GM10266 (cell line): ENCODE measurements around the gene TSEN2.

ENCODE experiments used
- DNase-seq: peaks from one replicate; pipeline ENCODE4 v3.0.0; 2012; ENCODE audit errors: extremely low spot score
- CTCF ChIP-seq: IDR thresholded peaks from 2 replicates; pipeline ENCODE4 v1.5.1; 2012; ENCODE audit warnings: mild to moderate bottlenecking, low read depth; ENCODE audit not compliant: control insufficient read depth, insufficient read depth; ENCODE audit errors: missing control alignments

The TSEN2 gene

DNA sequence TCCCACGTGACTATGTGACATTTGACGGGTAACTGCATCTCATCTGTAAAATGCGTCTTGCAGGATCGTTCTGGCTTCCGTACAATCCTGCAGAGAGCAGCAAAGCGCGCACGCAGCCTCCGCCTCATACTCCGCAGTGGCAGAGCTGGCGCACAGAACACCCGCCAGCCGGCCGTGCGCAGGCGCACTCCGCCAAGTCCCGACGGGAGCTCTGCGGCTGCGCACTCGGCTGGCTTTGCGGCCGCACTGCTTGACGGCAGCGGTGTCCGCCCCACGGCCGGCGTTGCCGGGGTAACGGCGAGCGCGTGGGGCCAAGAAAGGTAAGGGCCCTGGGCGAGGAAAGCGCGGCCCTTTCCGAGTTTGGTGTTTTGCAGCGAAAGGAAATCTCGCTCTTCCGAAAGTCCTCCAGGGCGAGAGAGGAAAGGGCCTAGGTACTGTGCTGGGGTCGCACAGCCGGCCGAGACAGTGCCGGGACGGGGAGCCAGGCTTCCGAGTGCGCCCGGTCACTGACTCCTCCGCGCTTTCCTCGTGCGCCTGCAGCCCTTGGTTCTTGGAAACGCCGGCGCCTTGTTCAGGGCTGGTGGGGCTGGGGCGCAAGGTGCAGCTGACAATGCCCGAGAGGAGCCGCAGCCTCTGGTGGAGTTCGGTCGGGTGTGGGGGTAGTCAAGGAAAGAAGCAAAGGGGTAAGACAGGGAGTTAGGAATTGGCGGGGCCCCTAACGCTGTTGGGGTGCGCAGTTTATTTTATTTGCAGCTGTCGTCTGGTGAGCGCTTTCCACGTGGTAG, at the start of gene TSEN2:
TSEN2 (plus strand) TSS at position 283 of the 785 bp plus-strand sequence. CDS start 5,321 bp downstream, outside the sequence.
- no peak for TF ChIP-seq CTCF

DNA sequence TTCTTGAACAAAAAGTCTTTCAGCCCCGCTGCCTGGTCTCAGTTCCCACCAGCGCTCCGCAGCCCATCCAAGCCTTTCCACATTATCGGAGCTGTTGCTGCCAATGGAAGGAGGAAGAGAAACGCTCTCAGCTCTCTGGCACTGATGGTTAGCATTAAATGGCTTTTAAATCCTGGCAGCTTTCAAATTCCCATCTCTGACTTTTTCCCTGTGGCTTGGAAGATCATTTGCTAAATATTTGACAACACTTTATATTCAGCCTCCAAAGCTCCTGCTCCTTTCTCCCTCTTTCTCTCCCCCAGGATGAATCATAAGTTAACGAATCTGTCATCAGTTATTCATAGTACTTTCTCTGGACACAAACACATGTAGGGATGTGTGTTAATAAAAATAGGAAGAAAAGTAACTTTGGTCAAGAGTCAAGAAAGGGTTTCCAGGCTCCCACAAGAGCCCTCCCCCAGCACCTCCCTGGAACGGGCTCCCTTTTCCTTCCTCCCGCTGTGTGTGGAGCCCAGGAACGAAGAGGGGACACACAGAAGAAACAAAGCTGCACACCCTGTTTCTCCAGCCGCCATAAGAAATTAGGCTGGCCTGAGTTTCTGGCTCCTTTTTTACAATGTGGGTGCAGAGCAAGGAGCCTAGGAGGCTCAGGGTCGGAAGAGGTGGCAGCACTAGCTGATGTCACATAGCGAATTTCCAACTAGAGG, 47.6 kb upstream of the TSEN2 start:
- no peak for DNase-seq
- no peak for TF ChIP-seq CTCF

More for the DNA sequence above, at the start of gene TSEN2:
- peak; percentile 96 for DNase-seq

GRCh38 chr3:12437221-12437605, 47.1 kb upstream of the TSEN2 start:
- TF ChIP-seq CTCF: no peak
- DNase-seq: no peak

DNA sequence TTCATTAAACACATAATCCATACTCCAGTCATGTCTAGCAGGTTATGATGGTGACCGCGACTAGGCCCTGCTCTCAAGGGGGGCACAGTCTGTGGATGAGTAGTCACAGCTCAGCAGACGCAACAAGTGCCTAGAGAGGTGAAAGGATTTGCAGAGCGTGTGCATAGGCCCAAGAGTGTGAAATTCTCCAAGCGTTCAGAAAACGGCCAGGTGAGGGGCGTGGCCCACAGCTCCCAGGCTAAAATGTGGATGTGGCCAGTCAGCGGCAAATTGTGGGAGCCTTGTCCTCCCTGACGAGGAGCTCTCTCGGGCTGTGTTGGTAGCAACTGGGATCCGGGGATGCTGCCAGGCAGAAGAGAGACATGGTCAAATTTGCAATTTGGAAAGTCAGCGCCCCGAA, 46.4 kb upstream of the TSEN2 start:
- no peak for TF ChIP-seq CTCF
- no peak for DNase-seq

DNA sequence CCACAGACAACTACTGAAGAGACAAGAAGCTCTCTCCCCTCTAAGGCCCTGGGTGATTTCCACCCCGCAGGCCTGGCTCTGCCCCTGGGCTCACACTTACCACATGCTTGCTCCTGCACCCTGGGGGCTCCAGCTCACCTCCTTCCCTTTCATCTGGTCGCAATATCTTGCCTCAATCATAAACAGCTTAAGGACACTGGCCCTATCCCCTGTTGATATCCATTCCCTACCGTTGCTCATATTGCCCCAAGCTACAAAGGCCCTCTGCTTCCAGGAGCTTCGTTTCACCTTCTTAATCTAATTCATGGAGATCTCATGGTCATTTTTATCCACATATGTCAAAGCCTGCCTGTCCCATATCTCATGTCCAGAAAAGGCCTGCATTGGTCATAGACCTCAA, 46.0 kb upstream of the TSEN2 start:
- TF ChIP-seq CTCF: no peak
- DNase-seq: no peak

DNA sequence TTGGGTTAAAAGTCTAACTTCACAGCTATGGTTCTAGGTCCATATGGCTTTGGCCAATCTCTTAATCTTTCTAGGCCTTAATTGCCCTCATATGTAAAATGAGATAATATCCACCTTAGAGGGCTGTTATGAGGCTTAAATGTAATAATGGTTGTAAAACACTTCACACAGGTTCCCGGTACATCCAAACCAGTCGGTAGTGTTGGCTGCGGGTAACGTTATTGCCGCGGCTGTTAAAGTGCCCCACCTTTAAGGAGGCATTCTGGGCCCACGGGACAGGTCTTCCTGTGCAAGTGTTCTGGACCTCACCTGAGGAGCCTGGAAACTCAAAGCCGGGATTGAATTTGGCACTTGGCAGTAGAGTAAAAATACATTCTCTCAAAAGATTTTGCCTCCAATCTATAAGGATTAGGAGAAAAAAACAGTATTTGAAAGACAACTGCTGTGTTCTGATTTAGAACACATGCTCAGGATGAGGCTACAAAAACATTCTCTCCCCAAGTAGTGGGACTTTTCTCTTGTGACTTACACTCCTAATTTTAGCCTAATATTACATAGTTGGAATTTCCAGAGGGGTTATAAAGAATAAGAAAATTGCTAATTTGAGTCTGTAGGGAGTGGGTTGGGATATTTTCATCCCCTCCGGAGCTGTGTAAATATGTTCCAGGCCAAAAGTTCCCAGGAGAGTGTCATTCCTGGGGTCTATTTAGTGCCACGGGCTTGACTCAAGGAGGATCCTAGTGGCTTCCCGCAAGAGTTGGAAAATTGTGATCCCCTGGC, 44.9 kb upstream of the TSEN2 start:
- no peak for TF ChIP-seq CTCF
- DNase-seq: no peak
